ENCODE data around the gene GMPPA.

DNA sequence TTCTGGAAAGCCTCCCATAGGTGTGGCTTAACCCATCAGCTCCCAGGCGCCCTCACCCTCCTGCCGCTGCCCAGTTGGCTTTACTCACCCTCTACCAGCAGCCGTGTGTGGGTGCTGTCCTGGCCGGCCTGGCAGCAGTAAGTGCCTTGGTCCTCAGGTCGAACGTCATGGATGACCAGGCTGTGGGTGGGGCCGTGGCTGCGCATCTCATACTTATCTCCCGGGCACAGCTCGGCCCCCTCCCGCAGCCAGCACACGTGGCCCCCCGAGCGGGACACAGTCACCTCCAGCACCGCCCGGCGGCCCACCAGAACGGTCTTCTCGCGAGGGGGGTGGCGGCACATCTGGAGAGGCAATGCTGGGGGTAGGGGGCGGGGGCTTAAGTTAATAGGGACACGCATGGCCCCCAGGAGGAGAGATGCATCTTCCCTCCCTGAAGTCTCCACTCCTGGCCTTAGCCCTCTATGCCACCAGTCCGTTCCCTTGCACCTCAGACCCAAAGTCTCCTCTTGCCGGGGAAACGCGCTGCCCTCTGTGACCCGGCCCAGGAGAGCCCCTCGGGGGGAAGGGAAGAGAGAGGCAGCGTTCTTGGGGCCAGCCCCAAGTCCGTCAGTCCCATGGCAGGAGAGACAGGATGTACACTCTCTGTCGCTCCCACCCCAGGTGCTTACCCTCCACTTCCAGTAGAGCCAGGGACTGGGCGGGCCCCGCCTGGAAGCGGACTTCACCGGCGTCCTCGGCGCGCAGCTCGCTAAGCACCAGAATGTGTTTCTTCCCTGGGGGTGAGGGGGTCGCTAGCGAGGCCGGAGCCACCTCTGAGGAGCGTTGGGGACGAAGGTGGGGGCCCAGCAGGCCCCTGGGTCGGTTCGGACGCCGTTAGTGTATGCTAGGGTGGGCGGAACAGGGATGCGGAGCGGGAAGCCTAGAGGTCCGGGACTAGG is 53.0 kb downstream of the GMPPA start:
- TF ChIP-seq POLR2A (IDR thresholded peaks at IDR 0.05), result no peak
- TF ChIP-seq, protein P1, sequence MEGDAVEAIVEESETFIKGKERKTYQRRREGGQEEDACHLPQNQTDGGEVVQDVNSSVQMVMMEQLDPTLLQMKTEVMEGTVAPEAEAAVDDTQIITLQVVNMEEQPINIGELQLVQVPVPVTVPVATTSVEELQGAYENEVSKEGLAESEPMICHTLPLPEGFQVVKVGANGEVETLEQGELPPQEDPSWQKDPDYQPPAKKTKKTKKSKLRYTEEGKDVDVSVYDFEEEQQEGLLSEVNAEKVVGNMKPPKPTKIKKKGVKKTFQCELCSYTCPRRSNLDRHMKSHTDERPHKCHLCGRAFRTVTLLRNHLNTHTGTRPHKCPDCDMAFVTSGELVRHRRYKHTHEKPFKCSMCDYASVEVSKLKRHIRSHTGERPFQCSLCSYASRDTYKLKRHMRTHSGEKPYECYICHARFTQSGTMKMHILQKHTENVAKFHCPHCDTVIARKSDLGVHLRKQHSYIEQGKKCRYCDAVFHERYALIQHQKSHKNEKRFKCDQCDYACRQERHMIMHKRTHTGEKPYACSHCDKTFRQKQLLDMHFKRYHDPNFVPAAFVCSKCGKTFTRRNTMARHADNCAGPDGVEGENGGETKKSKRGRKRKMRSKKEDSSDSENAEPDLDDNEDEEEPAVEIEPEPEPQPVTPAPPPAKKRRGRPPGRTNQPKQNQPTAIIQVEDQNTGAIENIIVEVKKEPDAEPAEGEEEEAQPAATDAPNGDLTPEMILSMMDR (IDR thresholded peaks at IDR 0.05), result no peak
